B cell (primary cell): ENCODE measurements around the gene DR1. TPM values are rescaled to one million over a fixed set of nuclear protein-coding genes. Genes with fewer than 3 reads are reported as not detected.
A peak's percentile ranks its signal among the peaks of the same experiment; 100 is the strongest.

Source experiments
- ATAC-seq: fragments of 200-7000 bp; cut with Tn5 transposase; one replicate; pipeline ENCODE4 v1.10.0; 2021; ENCODE audit warnings: low read depth, mild to moderate bottlenecking, moderate number of reproducible peaks, moderate library complexity
- CTCF ChIA-PET: fragments of 350-600 bp; sonication (Branson Sonifier 250); formaldehyde crosslinking; loops from one replicate; lab custom pipeline; 2021; ENCODE audit warnings: antibody characterized with exemption, inconsistent platforms; lab: Charles Lee
- POLR2A ChIA-PET: fragments of 350-600 bp; sonication (Branson Sonifier 250); formaldehyde crosslinking; loops from one replicate; lab custom pipeline; 2021; ENCODE audit warnings: antibody characterized with exemption; lab: Charles Lee
- DNase-seq: peaks from one replicate; pipeline ENCODE4 v3.0.0; 2013
- H2AFZ ChIP-seq: 2 replicates; pipeline ENCODE4 v1.6.1; 2012; ENCODE audit warnings: mild to moderate bottlenecking, low read depth, low read length; ENCODE audit not compliant: insufficient read depth, poor library complexity, severe bottlenecking
- H3K27ac ChIP-seq, 2 donors: 1 replicate in 1 of 2; 2 replicates in 1 of 2; pipeline ENCODE4 v1.5.1; 2012 to 2013; ENCODE audit warnings: low read length in 2 of 2, mild to moderate bottlenecking in 2 of 2, moderate library complexity in 1 of 2
- H3K27me3 ChIP-seq, 4 experiments: fragments of 200-600 bp in 1 of 4; sonication (generic) in 1 of 4; replicated peaks in 1 of 4; 1 replicate in 2 of 4; 2 replicates in 2 of 4; pipeline versions ENCODE4 v1.6.1 to v1.7.0; 2013 to 2016; ENCODE audit warnings: low read length in 3 of 4, mild to moderate bottlenecking in 2 of 4, mixed read lengths in 1 of 4, moderate library complexity in 1 of 4; ENCODE audit not compliant: insufficient read depth in 4 of 4, control insufficient read depth in 3 of 4; ENCODE audit errors: control extremely low read depth in 1 of 4
- H3K36me3 ChIP-seq, 2 experiments: replicated peaks in 1 of 2; 1 replicate in 1 of 2; 2 replicates in 1 of 2; pipeline versions ENCODE4 v1.6.1 to v1.7.1; 2013; ENCODE audit warnings: low read length in 1 of 2; ENCODE audit not compliant: insufficient read depth in 2 of 2, control insufficient read depth in 1 of 2; ENCODE audit errors: control extremely low read depth in 1 of 2, extremely low read depth in 1 of 2
- H3K4me1 ChIP-seq, 2 donors: fragments of 200-600 bp in 1 of 2; sonication (generic) in 1 of 2; 1 replicate in 1 of 2; 2 replicates in 1 of 2; pipeline versions ENCODE4 v1.5.1 to v1.6.1; 2013 to 2017; ENCODE audit warnings: low read length in 2 of 2; ENCODE audit not compliant: control insufficient read depth in 2 of 2, insufficient read depth in 2 of 2
- H3K4me2 ChIP-seq: replicated peaks from 2 replicates; pipeline ENCODE3; 2012; ENCODE audit warnings: mild to moderate bottlenecking, low read depth, low read length; ENCODE audit not compliant: poor library complexity, severe bottlenecking
- H3K4me3 ChIP-seq, 5 experiments: fragments of 200-600 bp in 1 of 5; sonication (generic) in 1 of 5; 1 replicate in 3 of 5; 2 replicates in 2 of 5; pipeline versions ENCODE4 v1.5.1 to v1.7.0; 2011 to 2016; ENCODE audit warnings: low read length in 4 of 5, mild to moderate bottlenecking in 4 of 5, low read depth in 2 of 5, control low read depth in 1 of 5, moderate library complexity in 1 of 5; ENCODE audit not compliant: insufficient read depth in 1 of 5; ENCODE audit errors: control extremely low read depth in 1 of 5, extremely low read depth in 1 of 5
- H3K79me2 ChIP-seq: fragments of 200-600 bp; sonication (generic); one replicate; pipeline ENCODE4 v1.6.0; 2016; ENCODE audit warnings: low read length; ENCODE audit not compliant: control insufficient read depth, insufficient read depth
- H3K9ac ChIP-seq: fragments of 200-600 bp; sonication (generic); 2 replicates; pipeline ENCODE4 v1.6.1; 2017; ENCODE audit warnings: mild to moderate bottlenecking, low read length, moderate library complexity
- H3K9me3 ChIP-seq, 3 donors: one replicate each; pipeline versions ENCODE4 v1.6.1 to v1.7.1; 2013; ENCODE audit warnings: low read length in 2 of 3; ENCODE audit not compliant: control insufficient read depth in 2 of 3, insufficient read depth in 1 of 3; ENCODE audit errors: control extremely low read depth in 1 of 3
- H4K20me1 ChIP-seq: 2 replicates; pipeline ENCODE4 v1.6.0; 2012; ENCODE audit warnings: mild to moderate bottlenecking, low read length; ENCODE audit not compliant: insufficient read depth, control insufficient read depth, poor library complexity, severe bottlenecking
- H3K27ac Mint-ChIP-seq: one replicate; pipeline ENCODE4 v1.8.0; 2021; ENCODE audit warnings: mixed read lengths
- H3K27me3 Mint-ChIP-seq: one replicate; pipeline ENCODE4 v1.8.0; 2021; ENCODE audit warnings: mixed read lengths
- H3K4me1 Mint-ChIP-seq: one replicate; pipeline ENCODE4 v1.8.0; 2021; ENCODE audit warnings: mixed read lengths
- H3K4me3 Mint-ChIP-seq: one replicate; pipeline ENCODE4 v1.8.0; 2021; ENCODE audit warnings: mixed read lengths
- H3K9me3 Mint-ChIP-seq: one replicate; pipeline ENCODE4 v1.8.0; 2022; ENCODE audit warnings: mixed read lengths; ENCODE audit not compliant: insufficient read depth
- EZH2 ChIP-seq: IDR thresholded peaks from 2 replicates; pipeline ENCODE4 v1.6.1; 2012; ENCODE audit warnings: borderline replicate concordance, low read depth, mild to moderate bottlenecking, moderate library complexity, low read length; ENCODE audit not compliant: insufficient read depth, poor library complexity, severe bottlenecking
- WGBS: methylation state at CpG from one replicate; pipeline ENCODE4 v1.1.5; 2013; ENCODE audit warnings: missing lambda C conversion rate; ENCODE audit not compliant: insufficient coverage; 5-methylcytosine and 5-hydroxymethylcytosine counted together
- intact Hi-C: fragments of 100-400 bp; cut with micrococcal nuclease; formaldehyde crosslinking; loops from one replicate; pipeline ENCODE4 v1.10.0; 2022
- polyA plus RNA-seq: library from polyadenylated mRNA; depleted of rRNA; stranded (reverse); fragments of >200 nt; gene quantifications from 2 replicates; pipeline ENCODE4 v1.2.3, GENCODE V29; 2012
- total RNA-seq, 2 donors: library from RNA; stranded (reverse); fragments of 120-200 nt in 1 of 2; gene quantifications; 1 replicate in 1 of 2; 2 replicates in 1 of 2; pipeline versions ENCODE4 v1.2.3 to v1.2.4, GENCODE V29; 2013 to 2022
- TF ChIP-seq, protein P1 (sequence below): fragments of 200-600 bp; IDR thresholded peaks from one replicate; pipeline ENCODE4 v1.8.0; 2022; ENCODE audit warnings: antibody characterized with exemption, mild to moderate bottlenecking

DR1 gene
- total and polyA plus RNA-seq, 2 donors (not counting 1 experiment from before 2014, with no cell fraction given) = 11.4 to 69.2 TPM

DNA sequence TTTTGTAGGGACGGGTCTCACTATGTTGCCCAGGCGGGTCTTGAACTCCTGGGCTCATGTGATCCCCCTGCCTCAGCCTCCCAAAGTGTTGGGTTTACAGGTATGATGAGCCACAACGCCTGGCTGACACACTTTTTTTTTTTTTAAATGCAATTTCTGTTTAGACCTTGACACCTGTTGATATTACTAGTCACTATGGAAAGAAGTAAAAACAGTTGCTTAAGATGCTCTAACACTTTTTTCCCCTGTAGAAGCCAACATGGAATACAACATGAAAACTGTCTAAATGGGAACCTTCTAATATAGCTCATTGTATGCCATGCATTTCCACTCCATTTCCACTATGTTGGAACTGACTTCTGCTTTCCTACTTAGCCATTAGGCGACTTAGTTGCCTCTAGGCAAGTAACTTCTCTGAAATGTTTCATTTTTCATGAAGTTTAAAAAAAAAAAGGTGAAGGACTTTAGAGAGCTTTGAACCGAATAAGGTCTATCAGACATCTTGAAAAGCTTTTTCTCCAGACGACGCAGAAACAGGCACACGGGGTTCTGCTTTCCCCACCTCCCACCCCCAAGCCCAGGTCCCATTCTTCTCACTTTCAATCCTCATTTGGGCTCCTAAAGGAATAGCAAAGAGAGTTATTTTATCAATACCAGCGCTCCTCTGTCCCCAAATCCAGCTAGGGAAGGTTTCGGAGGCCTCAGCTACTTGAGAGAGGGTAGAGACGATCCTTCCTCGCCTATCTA, 648 bp upstream of the DR1 start:
- ChIA-PET POLR2A (interaction anchor here (0.6 to 1.4 kb wide), 6 partner anchors 266 to 1728 kb away, joined by 3 to 8 read pairs (median 4); partner anchors contain the start of genes ALG14 and MTF2), CTCF (interaction anchor here (0.6 to 2.3 kb wide), 9 partner anchors 9 to 513 kb away, joined by 3 to 12 read pairs (median 3); partner anchors contain the start of gene RPL5)
- peaks cover 44% of the 10 kb centered on the region for H3K4me1 Mint-ChIP-seq
- peak overlapping the region; percentile 98 for H3K27ac Mint-ChIP-seq
- Histone ChIP-seq H3K9ac (peak overlapping the region; percentile 99), H3K79me2 (peaks cover 70% of the 10 kb centered on the region), H3K27ac (peak overlapping the region; percentile 81 to 95), H3K27me3 (no peaks in the 10 kb centered on the region), H3K4me1 (peaks cover 12 to 35% of the 10 kb centered on the region in 2 donors), H3K9me3 (no peaks in the 10 kb centered on the region), H3K4me2 (peak overlapping the region; percentile 93), H3K4me3 (peak overlapping the region; percentile 78 to 94 (median 91)), H4K20me1 (peaks cover 8% of the 10 kb centered on the region), H2AFZ (peak overlapping the region; percentile 84), H3K36me3 (no peaks in the 10 kb centered on the region)
- H3K27me3 Mint-ChIP-seq = no peaks in the 10 kb centered on the region
- peak overlapping the region; percentile 95 for H3K4me3 Mint-ChIP-seq
- intact Hi-C loops = loop anchor here (1.0 to 10.0 kb wide), 9 partner anchors 103 to 1890 kb away; partner anchors contain the start of genes ABCD3, CNN3, DIPK1A and EVI5
- DNase-seq (no peak), ATAC-seq (peak; percentile 2)
- TF ChIP-seq, protein P1, sequence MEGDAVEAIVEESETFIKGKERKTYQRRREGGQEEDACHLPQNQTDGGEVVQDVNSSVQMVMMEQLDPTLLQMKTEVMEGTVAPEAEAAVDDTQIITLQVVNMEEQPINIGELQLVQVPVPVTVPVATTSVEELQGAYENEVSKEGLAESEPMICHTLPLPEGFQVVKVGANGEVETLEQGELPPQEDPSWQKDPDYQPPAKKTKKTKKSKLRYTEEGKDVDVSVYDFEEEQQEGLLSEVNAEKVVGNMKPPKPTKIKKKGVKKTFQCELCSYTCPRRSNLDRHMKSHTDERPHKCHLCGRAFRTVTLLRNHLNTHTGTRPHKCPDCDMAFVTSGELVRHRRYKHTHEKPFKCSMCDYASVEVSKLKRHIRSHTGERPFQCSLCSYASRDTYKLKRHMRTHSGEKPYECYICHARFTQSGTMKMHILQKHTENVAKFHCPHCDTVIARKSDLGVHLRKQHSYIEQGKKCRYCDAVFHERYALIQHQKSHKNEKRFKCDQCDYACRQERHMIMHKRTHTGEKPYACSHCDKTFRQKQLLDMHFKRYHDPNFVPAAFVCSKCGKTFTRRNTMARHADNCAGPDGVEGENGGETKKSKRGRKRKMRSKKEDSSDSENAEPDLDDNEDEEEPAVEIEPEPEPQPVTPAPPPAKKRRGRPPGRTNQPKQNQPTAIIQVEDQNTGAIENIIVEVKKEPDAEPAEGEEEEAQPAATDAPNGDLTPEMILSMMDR = no peak
- no peak for TF ChIP-seq EZH2
- WGBS = 0% methylated on average over 8 of the region's 12 CpGs
- H3K9me3 Mint-ChIP-seq = no peaks in the 10 kb centered on the region
